ENCODE results near the gene UBE2J2.

DNA sequence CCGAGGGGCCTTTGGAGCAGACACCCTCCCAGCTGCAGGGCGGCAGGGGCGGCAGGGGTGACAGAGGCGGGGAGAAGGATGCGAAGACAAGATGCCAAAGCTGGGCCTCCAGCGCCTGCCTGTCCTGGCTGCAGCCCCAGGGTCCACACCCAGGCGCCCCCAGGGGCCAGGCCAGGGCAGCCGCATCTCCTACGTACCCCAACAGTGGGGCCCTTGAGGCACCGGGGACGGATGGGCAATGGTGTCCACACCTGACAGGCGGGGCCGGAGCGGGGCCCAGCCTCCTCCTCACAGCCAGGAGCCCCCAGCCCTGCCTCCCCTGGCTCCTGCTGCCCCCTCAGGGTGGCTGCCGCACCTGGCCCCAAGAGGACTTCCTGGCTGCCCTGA lies 34.4 kb downstream of the UBE2J2 start:
- TF ChIP-seq TP53 (CRISPR knock-in tag; IDR thresholded peaks at IDR 0.05) (no peak), CTCF (IDR thresholded peaks at IDR 0.05) (no peak), HEYL (CRISPR knock-in tag; IDR thresholded peaks at IDR 0.05) (no peak), RCOR1 (IDR thresholded peaks at IDR 0.05; ENCODE audit: low read depth, low read length) (no peak), USF2 (IDR thresholded peaks at IDR 0.05) (no peak), CEBPB (IDR thresholded peaks at IDR 0.05) (no peak), CBX8 (IDR thresholded peaks at IDR 0.05) (no peak), POLR2A (IDR thresholded peaks at IDR 0.05; ENCODE audit: low read length) (no peak; the same call in 1 of the 2 replicates), EP300 (IDR thresholded peaks at IDR 0.05) (no peak), E2F6 (IDR thresholded peaks at IDR 0.05; ENCODE audit: borderline replicate concordance, low read depth) (no peak), RAD21 (conservative IDR thresholded peaks at IDR 0.05 in 1 of 2, IDR thresholded peaks at IDR 0.05 in 1 of 2) (no peak), FOSL2 (IDR thresholded peaks at IDR 0.05) (no peak), FOSL2 (CRISPR knock-in tag; IDR thresholded peaks at IDR 0.05) (no peak)
- TF ChIP-seq, protein P1, sequence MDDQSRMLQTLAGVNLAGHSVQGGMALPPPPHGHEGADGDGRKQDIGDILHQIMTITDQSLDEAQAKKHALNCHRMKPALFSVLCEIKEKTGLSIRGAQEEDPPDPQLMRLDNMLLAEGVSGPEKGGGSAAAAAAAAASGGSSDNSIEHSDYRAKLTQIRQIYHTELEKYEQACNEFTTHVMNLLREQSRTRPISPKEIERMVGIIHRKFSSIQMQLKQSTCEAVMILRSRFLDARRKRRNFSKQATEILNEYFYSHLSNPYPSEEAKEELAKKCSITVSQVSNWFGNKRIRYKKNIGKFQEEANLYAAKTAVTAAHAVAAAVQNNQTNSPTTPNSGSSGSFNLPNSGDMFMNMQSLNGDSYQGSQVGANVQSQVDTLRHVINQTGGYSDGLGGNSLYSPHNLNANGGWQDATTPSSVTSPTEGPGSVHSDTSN (IDR thresholded peaks at IDR 0.05) = no peak
